DMS53 (cell line): ENCODE results near the gene NDUFS2.

Experiments used
- DNase-seq: peaks from one replicate; lab custom pipeline; 2025; lab: John Stamatoyannopoulos, UW

Gene NDUFS2

GRCh38 chr1:161172776-161173376 is 29.3 kb upstream of the NDUFS2 start:
- DNase-seq = no peak

- DNase-seq = no peak
Observed at GRCh38 chr1:161173711-161174110, 28.5 kb upstream of the NDUFS2 start.

GRCh38 chr1:161174911-161175310 is 27.3 kb upstream of the NDUFS2 start:
- DNase-seq = no peak

GRCh38 chr1:161175771-161176453 is 26.3 kb upstream of the NDUFS2 start:
- DNase-seq = no peak

- DNase-seq = peak; percentile 45
Observed at GRCh38 chr1:161176468-161177111, 25.6 kb upstream of the NDUFS2 start.

- peak; percentile 95 for DNase-seq
Observed at GRCh38 chr1:161177112-161177935, 24.8 kb upstream of the NDUFS2 start, which contains the start of gene B4GALT3. Gene B4GALT3 (minus strand): TSS chr1:161177507. CDS start chr1:161176060, 1,447 bp downstream.

GRCh38 chr1:161177936-161178244 is 24.3 kb upstream of the NDUFS2 start:
- no peak for DNase-seq

- DNase-seq = no peak
Observed at GRCh38 chr1:161179698-161180097, 22.5 kb upstream of the NDUFS2 start.

GRCh38 chr1:161180639-161181038 is 21.5 kb upstream of the NDUFS2 start:
- DNase-seq = no peak

- no peak for DNase-seq
Observed at GRCh38 chr1:161182214-161182613, 20.0 kb upstream of the NDUFS2 start.

GRCh38 chr1:161185282-161185682 is 16.9 kb upstream of the NDUFS2 start:
- no peak for DNase-seq

- no peak for DNase-seq
Observed at GRCh38 chr1:161185732-161186311, 16.3 kb upstream of the NDUFS2 start.

GRCh38 chr1:161187311-161187710 is 14.9 kb upstream of the NDUFS2 start:
- DNase-seq = no peak

- no peak for DNase-seq
Observed at GRCh38 chr1:161188381-161188780, 13.8 kb upstream of the NDUFS2 start.

- no peak for DNase-seq
Observed at GRCh38 chr1:161189036-161189435, 13.1 kb upstream of the NDUFS2 start.

GRCh38 chr1:161190962-161191521 is 11.1 kb upstream of the NDUFS2 start:
- no peak for DNase-seq

GRCh38 chr1:161191971-161192370 is 10.2 kb upstream of the NDUFS2 start:
- no peak for DNase-seq

GRCh38 chr1:161192476-161193465 is 9.4 kb upstream of the NDUFS2 start:
- peak; percentile 85 for DNase-seq

GRCh38 chr1:161193561-161194235 is 8.5 kb upstream of the NDUFS2 start:
- no peak for DNase-seq

GRCh38 chr1:161195171-161195570 is 7.0 kb upstream of the NDUFS2 start:
- DNase-seq = no peak
